ENCODE data around the gene THOP1.

THOP1 gene

GRCh38 chr19:2762783-2763496 is 22.4 kb upstream of the THOP1 start:
- no peak for DNase-seq

- DNase-seq, result no peak
Observed at GRCh38 chr19:2763687-2764086, 21.6 kb upstream of the THOP1 start.

- no peak for DNase-seq
Observed at GRCh38 chr19:2764945-2765344, 20.4 kb upstream of the THOP1 start.

- no peak for DNase-seq
Observed at GRCh38 chr19:2765376-2765775, 19.9 kb upstream of the THOP1 start.

GRCh38 chr19:2766594-2767372 is 18.5 kb upstream of the THOP1 start:
- no peak for DNase-seq

- no peak for DNase-seq
Observed at GRCh38 chr19:2767688-2768087, 17.6 kb upstream of the THOP1 start.

- no peak for DNase-seq
Observed at GRCh38 chr19:2768365-2769132, 16.8 kb upstream of the THOP1 start.

- no peak for DNase-seq
Observed at GRCh38 chr19:2769218-2769617, 16.1 kb upstream of the THOP1 start.

- DNase-seq, result no peak
Observed at GRCh38 chr19:2770055-2771013, 15.0 kb upstream of the THOP1 start.

GRCh38 chr19:2771786-2772674 is 13.3 kb upstream of the THOP1 start:
- DNase-seq, result no peak

- DNase-seq, result no peak
Observed at GRCh38 chr19:2774083-2774679, 11.1 kb upstream of the THOP1 start.

GRCh38 chr19:2774953-2775555 is 10.2 kb upstream of the THOP1 start:
- DNase-seq, result no peak

- DNase-seq, result peak; percentile 68
Observed at GRCh38 chr19:2775556-2776430, 9.5 kb upstream of the THOP1 start.

GRCh38 chr19:2777952-2778683 is 7.2 kb upstream of the THOP1 start:
- no peak for DNase-seq

- DNase-seq, result no peak
Observed at GRCh38 chr19:2779121-2779740, 6.1 kb upstream of the THOP1 start.

GRCh38 chr19:2780284-2780683 is 5.0 kb upstream of the THOP1 start:
- no peak for DNase-seq

- no peak for DNase-seq
Observed at GRCh38 chr19:2782329-2782935, 2.9 kb upstream of the THOP1 start.
